ENCODE results near the gene FXYD3. TPM values are rescaled to one million over a fixed set of nuclear protein-coding genes. Genes with fewer than 3 reads are reported as not detected.
A peak's percentile ranks its signal among the peaks of the same experiment; 100 is the strongest.

Gene FXYD3
- total and polyA plus RNA-seq, 2 experiments from 2014 or later: 0.81 TPM; not detected in 1

DNA sequence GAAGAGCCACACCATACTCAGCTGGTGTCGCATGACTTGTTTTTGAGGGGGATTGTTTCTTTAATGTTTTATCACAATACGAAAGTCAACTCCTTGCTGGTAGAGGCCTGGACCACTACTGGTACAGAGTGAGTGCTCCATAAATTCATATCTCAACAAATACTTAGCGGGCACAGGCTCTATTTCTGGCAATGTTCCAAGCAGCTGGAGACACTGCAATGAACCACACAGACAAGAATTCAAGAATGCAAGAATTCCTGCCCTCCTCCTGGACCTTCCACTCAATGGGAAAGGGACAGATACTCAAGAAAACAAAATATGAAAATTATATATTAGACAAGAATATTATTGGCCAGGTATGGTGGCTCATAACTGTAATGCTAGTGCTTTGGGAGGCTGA, 33.8 kb downstream of the FXYD3 start (continued):
- TF ChIP-seq REST (IDR thresholded peaks at IDR 0.05; ENCODE audit: unreplicated experiment) (no peak), ZNF331 (CRISPR knock-in tag; IDR thresholded peaks at IDR 0.05; ENCODE audit: low read depth) (no peak), EZH2phosphoT487 (IDR thresholded peaks at IDR 0.05; ENCODE audit: unreplicated experiment) (no peak)

DNA sequence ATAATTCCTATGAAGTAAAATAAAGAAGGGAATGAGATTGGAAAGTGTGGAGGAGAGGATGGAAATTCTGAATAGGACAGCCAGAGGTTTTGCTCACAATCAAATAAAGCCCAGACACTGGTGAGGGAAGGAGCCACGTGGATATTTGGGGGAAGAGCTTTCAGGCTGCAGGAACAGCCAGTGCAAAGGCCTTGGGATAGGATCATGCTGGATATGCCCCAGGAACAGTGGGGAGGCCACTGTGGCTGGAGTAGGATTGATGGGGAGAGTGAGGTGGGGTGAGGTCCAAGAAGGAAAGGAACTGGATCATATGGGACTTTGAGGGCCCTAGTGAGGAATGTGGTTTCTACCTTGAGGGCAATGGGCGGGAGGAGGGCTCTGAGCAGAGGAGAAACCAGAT, 34.8 kb downstream of the FXYD3 start:
- no peak for ATAC-seq
- peak overlapping the region; percentile 70; the same call in 1 of the 2 replicates for H3K4me2 ChIP-seq
- TF ChIP-seq ZNF114 (CRISPR knock-in tag; IDR thresholded peaks at IDR 0.05) (no peak), EZH2 (IDR thresholded peaks at IDR 0.05; ENCODE audit: low read depth, unreplicated experiment) (no peak), POLR2AphosphoS5 (IDR thresholded peaks at IDR 0.05; ENCODE audit: low read depth) (no peak), ZNF331 (CRISPR knock-in tag; IDR thresholded peaks at IDR 0.05; ENCODE audit: low read depth) (no peak), REST (IDR thresholded peaks at IDR 0.05; ENCODE audit: unreplicated experiment) (no peak), STAT1 (IDR thresholded peaks at IDR 0.05; ENCODE audit: unreplicated experiment) (no peak), EZH2phosphoT487 (IDR thresholded peaks at IDR 0.05; ENCODE audit: unreplicated experiment) (no peak), ETS1 (IDR thresholded peaks at IDR 0.05) (no peak)
- TF ChIP-seq, protein P1, sequence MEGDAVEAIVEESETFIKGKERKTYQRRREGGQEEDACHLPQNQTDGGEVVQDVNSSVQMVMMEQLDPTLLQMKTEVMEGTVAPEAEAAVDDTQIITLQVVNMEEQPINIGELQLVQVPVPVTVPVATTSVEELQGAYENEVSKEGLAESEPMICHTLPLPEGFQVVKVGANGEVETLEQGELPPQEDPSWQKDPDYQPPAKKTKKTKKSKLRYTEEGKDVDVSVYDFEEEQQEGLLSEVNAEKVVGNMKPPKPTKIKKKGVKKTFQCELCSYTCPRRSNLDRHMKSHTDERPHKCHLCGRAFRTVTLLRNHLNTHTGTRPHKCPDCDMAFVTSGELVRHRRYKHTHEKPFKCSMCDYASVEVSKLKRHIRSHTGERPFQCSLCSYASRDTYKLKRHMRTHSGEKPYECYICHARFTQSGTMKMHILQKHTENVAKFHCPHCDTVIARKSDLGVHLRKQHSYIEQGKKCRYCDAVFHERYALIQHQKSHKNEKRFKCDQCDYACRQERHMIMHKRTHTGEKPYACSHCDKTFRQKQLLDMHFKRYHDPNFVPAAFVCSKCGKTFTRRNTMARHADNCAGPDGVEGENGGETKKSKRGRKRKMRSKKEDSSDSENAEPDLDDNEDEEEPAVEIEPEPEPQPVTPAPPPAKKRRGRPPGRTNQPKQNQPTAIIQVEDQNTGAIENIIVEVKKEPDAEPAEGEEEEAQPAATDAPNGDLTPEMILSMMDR (conservative IDR thresholded peaks at IDR 0.05; ENCODE audit: low read depth in 2 of 2): no peak

More for the DNA sequence above, 34.8 kb downstream of the FXYD3 start:
- Mint-ChIP-seq H3K4me3 (peak overlapping the region; percentile 4; the same call in 1 of the 3 replicates), H3K4me1 (peaks cover 37% of the 10 kb centered on the region), H3K27me3 (ENCODE audit: insufficient read depth, low read depth, poor library complexity) (peaks cover 15% of the 10 kb centered on the region), H3K36me3 (ENCODE audit: low read depth) (peaks cover 7% of the 10 kb centered on the region; the same call in 2 of the 3 replicates), H3K9me3 (no peaks in the 10 kb centered on the region), H3K27ac (peak overlapping the region; percentile 35; the same call in 1 of the 2 replicates)
- Histone ChIP-seq H3K9me2 (ENCODE audit: insufficient read depth) (no peaks in the 10 kb centered on the region), H3K4me1 (ENCODE audit: insufficient read depth) (peaks cover 18% of the 10 kb centered on the region), H3K79me2 (replicated peaks; ENCODE audit: insufficient read depth) (peaks cover 6% of the 10 kb centered on the region; the same call in 1 of the 2 replicates), H3K4me3 (no peak overlapping the region), H4K20me1 (replicated peaks; ENCODE audit: insufficient read depth) (no peaks in the 10 kb centered on the region), H3K27me3 (ENCODE audit: insufficient read depth) (no peaks in the 10 kb centered on the region), H2AFZ (no peak overlapping the region), H3F3A (replicated peaks; ENCODE audit: low read depth) (peaks cover 14% of the 10 kb centered on the region; the same call in 1 of the 2 replicates), H3K27ac (ENCODE audit: low read depth) (no peak overlapping the region; the same call in 1 of the 2 replicates), H3K36me3 (ENCODE audit: insufficient read depth) (no peaks in the 10 kb centered on the region)
- DNase-seq (ENCODE audit: low spot score): no peak

All from GM23338 (cell line).